ENCODE data around the gene GPSM3. TPM values are rescaled to one million over a fixed set of nuclear protein-coding genes. Genes with fewer than 3 reads are reported as not detected.
"Not testable (repeated sequence)": the region's sequence is repeated elsewhere in the genome, so short reads cannot be mapped to it uniquely, and the experiment has no call there.

The GPSM3 gene
- total RNA-seq, 2 donors from 2014 or later, result 12.9 to 25.0 TPM

DNA sequence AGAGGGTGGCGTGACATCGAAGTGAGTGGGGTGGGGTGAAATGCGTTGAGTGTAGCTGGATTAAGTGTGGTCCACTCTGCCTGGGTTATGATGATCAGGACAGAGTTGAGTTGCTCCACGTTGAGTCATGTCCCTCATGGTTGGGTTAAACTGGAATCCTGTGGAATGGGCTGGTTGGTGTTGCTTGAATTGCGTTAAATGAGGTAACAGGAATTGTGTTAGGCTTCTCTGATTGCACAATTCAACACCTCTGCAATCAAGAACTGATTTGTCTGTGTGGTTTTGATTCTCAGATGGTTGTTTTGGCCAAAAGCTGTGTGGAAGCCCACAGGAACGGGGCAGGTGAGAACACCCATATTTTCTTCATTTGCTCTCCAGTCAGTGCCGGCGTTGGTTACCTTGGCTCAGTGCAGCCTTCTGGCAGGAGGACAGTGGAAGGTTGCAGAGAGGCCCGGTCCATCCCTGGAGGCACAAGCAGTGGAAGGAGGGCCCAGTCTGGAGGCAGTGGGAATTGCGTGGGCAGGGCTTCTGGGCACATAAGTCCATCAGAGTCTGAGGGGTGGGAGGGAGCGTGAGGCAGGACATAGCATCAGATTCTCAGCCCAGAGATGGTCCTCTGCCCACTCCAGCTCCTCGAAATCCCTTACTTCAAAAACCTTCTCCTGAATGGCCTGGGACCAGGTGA is 19.8 kb upstream of the GPSM3 start:
- TF ChIP-seq, protein P1, sequence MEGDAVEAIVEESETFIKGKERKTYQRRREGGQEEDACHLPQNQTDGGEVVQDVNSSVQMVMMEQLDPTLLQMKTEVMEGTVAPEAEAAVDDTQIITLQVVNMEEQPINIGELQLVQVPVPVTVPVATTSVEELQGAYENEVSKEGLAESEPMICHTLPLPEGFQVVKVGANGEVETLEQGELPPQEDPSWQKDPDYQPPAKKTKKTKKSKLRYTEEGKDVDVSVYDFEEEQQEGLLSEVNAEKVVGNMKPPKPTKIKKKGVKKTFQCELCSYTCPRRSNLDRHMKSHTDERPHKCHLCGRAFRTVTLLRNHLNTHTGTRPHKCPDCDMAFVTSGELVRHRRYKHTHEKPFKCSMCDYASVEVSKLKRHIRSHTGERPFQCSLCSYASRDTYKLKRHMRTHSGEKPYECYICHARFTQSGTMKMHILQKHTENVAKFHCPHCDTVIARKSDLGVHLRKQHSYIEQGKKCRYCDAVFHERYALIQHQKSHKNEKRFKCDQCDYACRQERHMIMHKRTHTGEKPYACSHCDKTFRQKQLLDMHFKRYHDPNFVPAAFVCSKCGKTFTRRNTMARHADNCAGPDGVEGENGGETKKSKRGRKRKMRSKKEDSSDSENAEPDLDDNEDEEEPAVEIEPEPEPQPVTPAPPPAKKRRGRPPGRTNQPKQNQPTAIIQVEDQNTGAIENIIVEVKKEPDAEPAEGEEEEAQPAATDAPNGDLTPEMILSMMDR (conservative IDR thresholded peaks at IDR 0.05), result no peak
- no peaks in the 10 kb centered on the region for H3K9me3 ChIP-seq (ENCODE audit: control insufficient read depth, low read length)
- Mint-ChIP-seq H3K4me1 (no peaks in the 10 kb centered on the region), H3K27me3 (ENCODE audit: insufficient read depth) (peaks cover 53% of the 10 kb centered on the region), H3K9me3 (no peaks in the 10 kb centered on the region), H3K36me3 (ENCODE audit: low read depth) (no peaks in the 10 kb centered on the region), H3K27ac (no peak overlapping the region), H3K4me3 (no peak overlapping the region)
- 90 to 91% methylated on average over 7 to 12 of the region's 12 CpGs for WGBS, 2 experiments (ENCODE audit: insufficient coverage in 1 of 2, insufficient read length in 1 of 2)
- H3K4me3 ChIP-seq (ENCODE audit: low read length), result no peak overlapping the region
- no peak for DNase-seq
- H3K27ac ChIP-seq (ENCODE audit: low read depth, low read length), result no peak overlapping the region
- H3K9ac ChIP-seq (ENCODE audit: extremely low read depth, low read length, poor library complexity, severe bottlenecking), result no peak overlapping the region
- H3K36me3 ChIP-seq (ENCODE audit: control insufficient read depth, insufficient read depth, low read length), result no peaks in the 10 kb centered on the region
- no peaks in the 10 kb centered on the region for H3K27me3 ChIP-seq (ENCODE audit: control insufficient read depth, insufficient read depth, low read length, poor library complexity, severe bottlenecking)
- no peaks in the 10 kb centered on the region for H3K4me1 ChIP-seq (ENCODE audit: control insufficient read depth, insufficient read depth, low read length)

DNA sequence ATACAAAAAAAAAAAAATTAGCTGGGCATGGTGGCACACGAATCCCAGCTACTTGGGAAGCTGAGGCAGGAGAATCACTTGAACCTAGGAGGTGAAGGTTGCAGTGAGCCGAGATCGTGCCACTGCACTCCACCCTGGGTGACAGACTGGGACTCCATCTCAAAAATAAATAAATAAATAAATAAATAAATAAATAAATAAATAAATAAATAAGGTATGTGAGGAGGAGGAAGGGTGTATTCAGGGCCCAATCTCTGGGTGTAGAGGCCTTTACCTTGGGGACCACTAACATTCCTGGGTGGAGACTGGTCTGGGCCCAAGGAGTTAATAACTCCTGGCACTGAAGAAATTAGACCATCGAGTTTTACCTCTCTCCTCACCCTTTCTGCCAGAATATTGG is 19.0 kb upstream of the GPSM3 start:
- not testable (repeated sequence) for H3K27me3 ChIP-seq (ENCODE audit: control insufficient read depth, insufficient read depth, low read length, poor library complexity, severe bottlenecking); DNase-seq; H3K36me3 ChIP-seq (ENCODE audit: control insufficient read depth, insufficient read depth, low read length); H3K9ac ChIP-seq (ENCODE audit: extremely low read depth, low read length, poor library complexity, severe bottlenecking); H3K27ac Mint-ChIP-seq; H3K4me3 ChIP-seq (ENCODE audit: low read length); H3K27ac ChIP-seq (ENCODE audit: low read depth, low read length); H3K4me1 Mint-ChIP-seq; H3K9me3 ChIP-seq (ENCODE audit: control insufficient read depth, low read length); H3K9me3 Mint-ChIP-seq; H3K4me1 ChIP-seq (ENCODE audit: control insufficient read depth, insufficient read depth, low read length); H3K4me3 Mint-ChIP-seq; H3K36me3 Mint-ChIP-seq (ENCODE audit: low read depth)
- 92 to 100% methylated on average over 1 to 4 of the region's 4 CpGs for WGBS, 2 experiments (ENCODE audit: insufficient coverage in 1 of 2, insufficient read length in 1 of 2)
- peaks cover 50% of the 10 kb centered on the region for H3K27me3 Mint-ChIP-seq (ENCODE audit: insufficient read depth)

DNA sequence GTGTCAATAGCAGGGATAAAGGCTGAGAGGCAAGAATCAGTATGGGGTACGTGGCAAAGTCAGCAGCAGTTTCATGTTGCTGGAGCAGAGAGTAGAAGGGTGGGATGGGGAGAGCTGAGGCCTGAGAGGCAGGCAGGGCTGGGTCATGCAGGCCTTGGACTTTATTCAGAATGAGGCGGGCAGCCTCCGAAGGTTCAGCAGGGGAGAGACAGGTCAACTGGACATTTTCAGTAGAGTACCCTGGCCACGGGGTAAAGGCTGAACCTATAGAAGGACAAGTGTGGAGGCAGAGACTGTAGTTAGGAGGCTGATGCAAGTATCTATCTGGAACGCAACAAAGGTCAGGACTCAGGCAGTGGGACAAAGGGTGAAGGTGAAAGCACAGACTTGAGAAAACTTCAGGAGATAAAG is 17.8 kb upstream of the GPSM3 start:
- H3K9me3 ChIP-seq (ENCODE audit: control insufficient read depth, low read length), result no peaks in the 10 kb centered on the region
- H3K4me1 ChIP-seq (ENCODE audit: control insufficient read depth, insufficient read depth, low read length), result no peaks in the 10 kb centered on the region
- peaks cover 53% of the 10 kb centered on the region for H3K27me3 Mint-ChIP-seq (ENCODE audit: insufficient read depth)
- no peak overlapping the region for H3K4me3 ChIP-seq (ENCODE audit: low read length)
- no peaks in the 10 kb centered on the region for H3K36me3 ChIP-seq (ENCODE audit: control insufficient read depth, insufficient read depth, low read length)
- no peaks in the 10 kb centered on the region for H3K36me3 Mint-ChIP-seq (ENCODE audit: low read depth)
- H3K27me3 ChIP-seq (ENCODE audit: control insufficient read depth, insufficient read depth, low read length, poor library complexity, severe bottlenecking), result peaks cover 3% of the 10 kb centered on the region
- no peak overlapping the region for H3K27ac Mint-ChIP-seq
- WGBS, 2 experiments (ENCODE audit: insufficient coverage in 1 of 2, insufficient read length in 1 of 2), result 85 to 97% methylated on average over 5 of the region's 5 CpGs
- H3K9me3 Mint-ChIP-seq, result peaks cover 3% of the 10 kb centered on the region
- TF ChIP-seq, protein P1 (conservative IDR thresholded peaks at IDR 0.05), result no peak
- H3K27ac ChIP-seq (ENCODE audit: low read depth, low read length), result no peak overlapping the region
- no peaks in the 10 kb centered on the region for H3K4me1 Mint-ChIP-seq
- no peak overlapping the region for H3K9ac ChIP-seq (ENCODE audit: extremely low read depth, low read length, poor library complexity, severe bottlenecking)
- no peak overlapping the region for H3K4me3 Mint-ChIP-seq
- DNase-seq, result no peak

DNA sequence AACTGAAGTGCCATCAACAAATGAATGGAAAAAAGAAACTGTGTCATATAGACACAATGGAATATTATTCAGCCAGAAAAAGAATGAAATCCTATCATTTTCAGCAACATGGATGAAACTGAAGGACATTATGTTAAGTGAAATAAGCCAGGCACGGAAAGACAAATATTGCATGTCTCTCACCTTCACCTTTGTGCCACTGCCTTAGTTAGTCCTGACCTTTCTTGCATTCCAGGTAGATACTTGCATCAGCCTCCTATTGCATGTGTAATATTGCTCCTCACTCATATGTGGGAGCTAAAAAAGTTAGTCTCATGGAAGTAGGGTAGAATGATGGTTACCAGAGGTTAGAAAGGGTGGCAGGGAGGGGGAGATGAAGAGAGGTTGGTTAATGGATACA is 16.6 kb upstream of the GPSM3 start:
- Mint-ChIP-seq H3K4me3 (no peak overlapping the region), H3K27ac (no peak overlapping the region), H3K4me1 (no peaks in the 10 kb centered on the region), H3K36me3 (ENCODE audit: low read depth) (no peaks in the 10 kb centered on the region), H3K27me3 (ENCODE audit: insufficient read depth) (peaks cover 56% of the 10 kb centered on the region), H3K9me3 (peaks cover 3% of the 10 kb centered on the region)
- H3K4me1 ChIP-seq (ENCODE audit: control insufficient read depth, insufficient read depth, low read length), result no peaks in the 10 kb centered on the region
- peaks cover 3% of the 10 kb centered on the region for H3K27me3 ChIP-seq (ENCODE audit: control insufficient read depth, insufficient read depth, low read length, poor library complexity, severe bottlenecking)
- no peaks in the 10 kb centered on the region for H3K36me3 ChIP-seq (ENCODE audit: control insufficient read depth, insufficient read depth, low read length)
- 76 to 80% methylated on average over 1 of the region's 1 CpG for WGBS, 2 experiments (ENCODE audit: insufficient coverage in 1 of 2, insufficient read length in 1 of 2)
- no peak overlapping the region for H3K27ac ChIP-seq (ENCODE audit: low read depth, low read length)
- no peaks in the 10 kb centered on the region for H3K9me3 ChIP-seq (ENCODE audit: control insufficient read depth, low read length)
- no peak for DNase-seq
- H3K4me3 ChIP-seq (ENCODE audit: low read length), result no peak overlapping the region
- H3K9ac ChIP-seq (ENCODE audit: extremely low read depth, low read length, poor library complexity, severe bottlenecking), result no peak overlapping the region
- TF ChIP-seq, protein P1 (conservative IDR thresholded peaks at IDR 0.05), result no peak
